Activated T-helper 2 cell treated with anti-CD3 and anti-CD28 coated beads, Interferon-gamma antibody, Interleukin-2, Interleukin-4, amounts not matched to agents 10 μg/mL and 5 μg/mL and 100 μg/mL, durations not matched to agents 14 hours and 24 hours and 36 hours (primary cell): Measurements from ENCODE around the gene TNFRSF12A. TPM values are rescaled to one million over a fixed set of nuclear protein-coding genes. Genes with fewer than 3 reads are reported as not detected.

Experiments used
- DNase-seq: peaks from one replicate; pipeline ENCODE4 v3.0.0; 2021; ENCODE audit warnings: low spot score
- H3K27ac Mint-ChIP-seq: one replicate; pipeline ENCODE4 v1.8.0; 2021; ENCODE audit warnings: mixed read lengths
- H3K27me3 Mint-ChIP-seq: one replicate; pipeline ENCODE4 v1.8.0; 2021; ENCODE audit warnings: low read depth, mixed read lengths
- H3K36me3 Mint-ChIP-seq: one replicate; pipeline ENCODE4 v1.8.0; 2021; ENCODE audit warnings: low read depth, mixed read lengths
- H3K4me1 Mint-ChIP-seq: one replicate; pipeline ENCODE4 v1.8.0; 2021; ENCODE audit warnings: low read depth, mixed read lengths
- H3K4me3 Mint-ChIP-seq: one replicate; pipeline ENCODE4 v1.8.0; 2021; ENCODE audit warnings: low read depth, mild to moderate bottlenecking, moderate library complexity, mixed read lengths
- H3K9me3 Mint-ChIP-seq: one replicate; pipeline ENCODE4 v1.8.0; 2021; ENCODE audit warnings: mixed read lengths
- intact Hi-C: fragments of 100-400 bp; cut with micrococcal nuclease; formaldehyde crosslinking; loops from one replicate; pipeline ENCODE4 v1.15.1; 2023
- total RNA-seq: library from RNA; stranded (reverse); gene quantifications from 2 replicates; pipeline ENCODE4 v1.2.3, GENCODE V29; 2022

The TNFRSF12A gene
- total RNA-seq, 1 donor from 2014 or later, result 9.6 TPM

GRCh38 chr16:3007957-3008689 is 12.0 kb upstream of the TNFRSF12A start:
- Mint-ChIP-seq H3K27ac (no peak overlapping the region), H3K9me3 (no peaks in the 10 kb centered on the region), H3K4me1 (peaks cover 26% of the 10 kb centered on the region), H3K27me3 (peaks cover 6% of the 10 kb centered on the region), H3K4me3 (peak overlapping the region; percentile 45), H3K36me3 (no peaks in the 10 kb centered on the region)
- DNase-seq, result no peak
- intact Hi-C loops, result no loop called here

DNA sequence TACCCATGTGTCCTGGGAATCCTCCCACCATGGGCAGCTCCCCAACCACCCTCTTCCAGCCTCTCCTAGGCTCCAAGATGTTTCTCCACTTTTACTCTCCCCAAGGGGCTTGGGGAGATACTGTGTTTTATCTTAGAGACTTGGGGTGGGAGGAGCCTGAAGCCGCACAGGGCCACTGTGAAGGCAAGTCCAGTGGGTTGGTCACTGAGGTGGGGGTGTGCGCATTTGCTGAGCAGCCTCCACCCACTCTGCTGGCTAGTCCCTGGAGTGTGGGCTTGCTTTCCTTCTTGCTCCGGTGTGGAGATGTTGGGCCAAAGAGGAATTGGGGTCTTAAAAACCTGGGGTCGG is 11.5 kb upstream of the TNFRSF12A start:
- intact Hi-C loops, result no loop called here
- no peak for DNase-seq
- H3K9me3 Mint-ChIP-seq, result no peaks in the 10 kb centered on the region
- H3K4me1 Mint-ChIP-seq, result peaks cover 26% of the 10 kb centered on the region
- no peak overlapping the region for H3K27ac Mint-ChIP-seq
- no peaks in the 10 kb centered on the region for H3K36me3 Mint-ChIP-seq
- H3K27me3 Mint-ChIP-seq, result peaks cover 6% of the 10 kb centered on the region
- no peak overlapping the region for H3K4me3 Mint-ChIP-seq

- intact Hi-C loops, result no loop called here
- peaks cover 25% of the 10 kb centered on the region for H3K4me1 Mint-ChIP-seq
- no peak for DNase-seq
- no peak overlapping the region for H3K27ac Mint-ChIP-seq
- H3K9me3 Mint-ChIP-seq, result no peaks in the 10 kb centered on the region
- peaks cover 11% of the 10 kb centered on the region for H3K27me3 Mint-ChIP-seq
- H3K36me3 Mint-ChIP-seq, result no peaks in the 10 kb centered on the region
- H3K4me3 Mint-ChIP-seq, result no peak overlapping the region
Observed at GRCh38 chr16:3009568-3010390, 10.4 kb upstream of the TNFRSF12A start.

- Mint-ChIP-seq H3K36me3 (no peaks in the 10 kb centered on the region), H3K27ac (no peak overlapping the region), H3K27me3 (peaks cover 11% of the 10 kb centered on the region), H3K4me3 (no peak overlapping the region), H3K4me1 (peaks cover 23% of the 10 kb centered on the region), H3K9me3 (no peaks in the 10 kb centered on the region)
- intact Hi-C loops, result no loop called here
- no peak for DNase-seq
Observed at GRCh38 chr16:3010510-3010909, 9.7 kb upstream of the TNFRSF12A start.

GRCh38 chr16:3012246-3012645 is 7.9 kb upstream of the TNFRSF12A start:
- Mint-ChIP-seq H3K4me3 (no peak overlapping the region), H3K4me1 (peaks cover 16% of the 10 kb centered on the region), H3K36me3 (no peaks in the 10 kb centered on the region), H3K9me3 (no peaks in the 10 kb centered on the region), H3K27ac (no peak overlapping the region), H3K27me3 (peaks cover 14% of the 10 kb centered on the region)
- DNase-seq, result no peak
- intact Hi-C loops, result no loop called here

DNA sequence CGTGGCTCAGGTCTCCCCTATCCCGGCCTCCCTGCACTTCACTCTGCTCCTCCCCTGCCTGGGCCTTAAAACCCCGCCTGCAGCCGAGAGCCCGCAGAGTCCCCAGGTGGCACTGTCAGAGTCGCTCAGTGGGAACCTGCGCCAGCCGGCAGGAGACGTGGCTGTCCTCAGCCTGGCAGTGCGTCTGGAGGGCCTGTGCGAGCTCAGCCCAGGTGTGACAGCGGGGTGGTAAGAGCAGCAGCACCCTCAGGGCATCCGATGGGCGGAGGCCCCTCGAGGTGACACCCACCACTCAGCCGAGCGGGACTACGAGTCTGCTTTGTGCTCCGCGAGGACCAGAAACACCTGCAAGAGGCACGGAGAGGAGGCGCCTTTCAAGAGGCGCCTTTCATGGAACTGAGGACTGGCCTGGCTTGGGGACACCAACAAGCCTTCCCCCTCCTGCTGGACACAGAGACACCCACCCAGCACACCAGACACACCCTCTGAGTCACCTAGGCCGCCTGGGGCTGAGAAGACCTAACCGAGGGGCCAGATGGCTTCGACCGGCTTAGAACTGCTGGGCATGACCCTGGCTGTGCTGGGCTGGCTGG is 7.2 kb upstream of the TNFRSF12A start, which contains the start of gene CLDN9:
Gene CLDN9, plus strand, starts transcription at position 96 of the 593 bp plus-strand sequence. Its CDS starts 440 bp downstream, at position 536.
- Mint-ChIP-seq H3K36me3 (no peaks in the 10 kb centered on the region), H3K4me3 (no peak within 1 kb of the TSS), H3K27ac (no peak within 1 kb of the TSS), H3K9me3 (no peaks in the 10 kb centered on the region), H3K4me1 (peaks cover 9% of the 10 kb centered on the region), H3K27me3 (peaks cover 15% of the 10 kb centered on the region)
- no peak for DNase-seq
- intact Hi-C loops, result no loop called here

DNA sequence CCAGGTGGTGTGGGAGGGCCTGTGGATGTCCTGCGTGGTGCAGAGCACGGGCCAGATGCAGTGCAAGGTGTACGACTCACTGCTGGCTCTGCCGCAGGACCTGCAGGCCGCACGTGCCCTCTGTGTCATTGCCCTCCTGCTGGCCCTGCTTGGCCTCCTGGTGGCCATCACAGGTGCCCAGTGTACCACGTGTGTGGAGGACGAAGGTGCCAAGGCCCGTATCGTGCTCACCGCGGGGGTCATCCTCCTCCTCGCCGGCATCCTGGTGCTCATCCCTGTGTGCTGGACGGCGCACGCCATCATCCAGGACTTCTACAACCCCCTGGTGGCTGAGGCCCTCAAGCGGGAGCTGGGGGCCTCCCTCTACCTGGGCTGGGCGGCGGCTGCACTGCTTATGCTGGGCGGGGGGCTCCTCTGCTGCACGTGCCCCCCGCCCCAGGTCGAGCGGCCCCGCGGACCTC is 6.6 kb upstream of the TNFRSF12A start:
- no peak overlapping the region for H3K27ac Mint-ChIP-seq
- intact Hi-C loops, result no loop called here
- H3K9me3 Mint-ChIP-seq, result no peaks in the 10 kb centered on the region
- H3K27me3 Mint-ChIP-seq, result peaks cover 19% of the 10 kb centered on the region
- no peaks in the 10 kb centered on the region for H3K36me3 Mint-ChIP-seq
- peaks cover 3% of the 10 kb centered on the region for H3K4me1 Mint-ChIP-seq
- H3K4me3 Mint-ChIP-seq, result no peak overlapping the region
- DNase-seq, result no peak

DNA sequence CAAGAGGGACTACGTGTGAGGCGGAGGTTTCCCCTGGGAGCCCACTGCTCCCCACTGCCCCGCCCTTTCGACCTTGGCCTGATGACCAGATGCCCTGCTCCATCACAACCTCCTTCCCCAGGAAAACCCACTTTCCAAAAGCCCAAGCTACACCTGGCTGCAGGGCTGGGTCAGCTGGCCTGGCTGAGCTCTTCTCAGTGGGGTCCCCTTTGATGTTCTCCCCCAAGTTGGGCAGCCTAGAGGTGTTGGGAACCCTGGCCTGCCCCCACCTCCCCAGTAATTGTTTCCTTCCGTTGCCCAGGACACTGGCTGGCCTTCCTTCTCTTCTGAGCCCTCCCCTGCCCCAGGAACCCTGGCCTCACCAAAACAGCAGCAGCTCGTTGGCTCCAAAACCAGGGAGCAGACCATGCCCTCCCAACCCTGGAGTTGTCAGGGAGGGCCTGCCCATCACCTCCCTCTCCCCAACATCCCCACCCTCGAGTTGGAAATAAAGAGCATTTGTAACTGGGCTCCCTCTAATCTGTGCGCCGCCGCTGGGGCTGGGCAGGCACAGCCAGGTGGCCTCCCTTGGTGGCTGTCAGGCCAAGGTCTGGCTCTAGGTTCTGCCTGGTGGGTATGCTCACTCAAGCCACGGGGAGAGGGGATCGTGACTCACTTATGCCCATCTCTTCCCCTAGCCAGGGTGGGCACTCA is 6.0 kb upstream of the TNFRSF12A start:
- no peak overlapping the region for H3K4me3 Mint-ChIP-seq
- intact Hi-C loops, result no loop called here
- H3K9me3 Mint-ChIP-seq, result no peaks in the 10 kb centered on the region
- no peaks in the 10 kb centered on the region for H3K36me3 Mint-ChIP-seq
- no peaks in the 10 kb centered on the region for H3K4me1 Mint-ChIP-seq
- no peak overlapping the region for H3K27ac Mint-ChIP-seq
- peaks cover 22% of the 10 kb centered on the region for H3K27me3 Mint-ChIP-seq
- no peak for DNase-seq

GRCh38 chr16:3014971-3015370 is 5.2 kb upstream of the TNFRSF12A start:
- H3K4me1 Mint-ChIP-seq, result peaks cover 4% of the 10 kb centered on the region
- no peak for DNase-seq
- no peak overlapping the region for H3K4me3 Mint-ChIP-seq
- H3K27me3 Mint-ChIP-seq, result peaks cover 23% of the 10 kb centered on the region
- H3K27ac Mint-ChIP-seq, result no peak overlapping the region
- intact Hi-C loops, result no loop called here
- H3K9me3 Mint-ChIP-seq, result no peaks in the 10 kb centered on the region
- H3K36me3 Mint-ChIP-seq, result no peaks in the 10 kb centered on the region

DNA sequence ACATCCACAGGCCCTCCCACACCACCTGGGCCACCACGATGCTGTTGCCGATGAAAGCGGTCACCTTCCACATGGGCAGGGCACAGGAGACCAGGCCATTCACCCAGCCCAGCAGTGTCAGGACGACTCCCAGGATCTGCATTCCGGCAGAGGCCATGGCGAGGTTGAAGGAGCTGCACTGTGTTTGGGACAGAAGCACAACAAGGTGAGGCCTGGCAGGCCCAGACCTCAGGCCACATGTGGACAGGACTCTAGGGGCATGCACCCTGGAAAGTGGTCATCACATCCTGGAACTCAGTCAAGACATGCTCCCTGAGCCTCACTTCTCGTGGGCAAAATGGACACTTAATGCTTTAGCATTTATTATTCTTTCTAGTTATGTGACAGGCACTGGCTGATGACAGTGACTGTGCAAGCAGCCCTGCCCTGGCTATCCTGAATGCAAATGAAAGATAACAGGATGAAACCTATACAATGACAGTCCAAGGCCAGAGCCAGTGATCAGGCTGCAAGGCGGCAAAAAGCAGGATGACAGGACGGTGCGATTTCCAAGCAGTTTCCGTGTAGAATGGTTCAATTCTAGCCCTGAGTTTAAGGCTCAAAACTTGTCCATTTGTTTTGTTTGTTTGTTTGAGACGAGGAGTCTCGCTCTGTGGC is 4.2 kb upstream of the TNFRSF12A start:
- Mint-ChIP-seq H3K36me3 (no peaks in the 10 kb centered on the region), H3K27me3 (peaks cover 24% of the 10 kb centered on the region), H3K27ac (no peak overlapping the region), H3K4me3 (no peak overlapping the region), H3K4me1 (peaks cover 5% of the 10 kb centered on the region), H3K9me3 (no peaks in the 10 kb centered on the region)
- intact Hi-C loops, result no loop called here
- no peak for DNase-seq

GRCh38 chr16:3017344-3017743 is 2.8 kb upstream of the TNFRSF12A start:
- no peaks in the 10 kb centered on the region for H3K36me3 Mint-ChIP-seq
- H3K27me3 Mint-ChIP-seq, result peaks cover 24% of the 10 kb centered on the region
- H3K4me1 Mint-ChIP-seq, result peaks cover 18% of the 10 kb centered on the region

DNA sequence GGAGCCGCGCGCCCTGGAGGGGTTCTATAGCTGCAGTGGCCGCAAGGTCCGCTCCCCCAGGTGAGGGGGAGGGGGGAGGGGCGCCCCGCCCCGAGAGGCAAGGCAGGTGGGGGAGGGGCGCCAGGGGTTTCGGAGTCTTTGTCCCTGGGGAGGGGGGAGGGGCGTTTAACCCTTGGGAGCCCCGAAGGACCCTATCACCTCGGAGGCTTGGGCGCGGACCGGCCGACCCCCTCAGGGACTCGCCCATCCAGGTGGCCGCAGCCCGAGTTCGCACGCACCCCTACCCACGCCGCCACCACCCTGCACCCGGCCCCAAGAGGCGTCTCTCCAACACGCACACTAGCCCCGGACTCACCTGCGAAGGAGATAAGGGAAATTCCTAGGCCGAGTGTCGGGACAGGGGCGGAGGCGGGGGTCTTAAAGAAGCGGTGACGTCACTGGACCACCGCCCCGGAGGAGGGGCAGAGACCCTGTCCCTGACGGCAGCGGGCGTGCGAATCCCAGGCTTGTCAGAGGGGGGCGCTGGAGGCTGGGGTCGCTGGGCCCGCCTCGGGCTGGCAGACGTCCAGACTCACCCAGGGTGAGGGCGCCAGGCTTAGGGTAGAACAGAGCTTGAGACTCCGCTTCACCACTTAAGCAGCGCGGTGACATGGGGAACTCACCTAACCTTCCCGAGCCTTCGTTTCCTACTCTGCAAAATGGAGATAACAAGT is 2.2 kb upstream of the TNFRSF12A start, which contains the start of gene CLDN6:
Gene CLDN6, minus strand, starts transcription at position 390 of the 713 bp plus-strand sequence. CDS start 2,162 bp downstream, outside the sequence.
- H3K27ac Mint-ChIP-seq, result no peak within 1 kb of the TSS
- H3K36me3 Mint-ChIP-seq, result no peaks in the 10 kb centered on the region
- no peak for DNase-seq
- intact Hi-C loops, result no loop called here
- no peaks in the 10 kb centered on the region for H3K9me3 Mint-ChIP-seq
- peaks cover 21% of the 10 kb centered on the region for H3K27me3 Mint-ChIP-seq
- no peak within 1 kb of the TSS for H3K4me3 Mint-ChIP-seq
- H3K4me1 Mint-ChIP-seq, result peaks cover 24% of the 10 kb centered on the region

More at GRCh38 chr16:3017344-3017743, 2.8 kb upstream of the TNFRSF12A start:
- DNase-seq, result no peak
- intact Hi-C loops, result no loop called here
- Mint-ChIP-seq H3K4me3 (no peak overlapping the region), H3K27ac (no peak overlapping the region), H3K9me3 (no peaks in the 10 kb centered on the region)
